Skeletal muscle tissue (tissue), 4 donors: ENCODE results near the gene MICU2. TPM values are rescaled to one million over a fixed set of nuclear protein-coding genes. Genes with fewer than 3 reads are reported as not detected.

Experiments
- H3K27ac ChIP-seq: one replicate; pipeline ENCODE4 v1.7.0; 2013; ENCODE audit warnings: mild to moderate bottlenecking, low read depth, low read length, inconsistent platforms
- H3K27me3 ChIP-seq, 3 donors: one replicate each; pipeline ENCODE4 v1.7.0; 2013; ENCODE audit warnings: low read length in 3 of 3; ENCODE audit not compliant: control insufficient read depth in 3 of 3, insufficient read depth in 3 of 3
- H3K36me3 ChIP-seq, 3 donors: one replicate each; pipeline ENCODE4 v1.7.0; 2013; ENCODE audit warnings: low read length in 3 of 3; ENCODE audit not compliant: control insufficient read depth in 3 of 3, insufficient read depth in 3 of 3
- H3K4me1 ChIP-seq, 3 donors: one replicate each; pipeline ENCODE4 v1.7.0; 2013; ENCODE audit warnings: low read length in 3 of 3, mild to moderate bottlenecking in 3 of 3; ENCODE audit not compliant: control insufficient read depth in 3 of 3, insufficient read depth in 3 of 3
- H3K4me3 ChIP-seq, 3 donors: one replicate each; pipeline ENCODE4 v1.7.0; 2013; ENCODE audit warnings: low read length in 3 of 3
- H3K9ac ChIP-seq, 3 donors: one replicate each; pipeline ENCODE4 v1.7.0; 2013; ENCODE audit warnings: low read length in 3 of 3, mild to moderate bottlenecking in 3 of 3, moderate library complexity in 2 of 3, low read depth in 1 of 3
- H3K9me3 ChIP-seq, 3 donors: one replicate each; pipeline ENCODE4 v1.7.0; 2013; ENCODE audit warnings: low read length in 3 of 3; ENCODE audit not compliant: control insufficient read depth in 3 of 3
- total RNA-seq: library from RNA; depleted of rRNA; stranded (reverse); fragments of >200 nt; gene quantifications from one replicate; pipeline ENCODE4 v1.2.3, GENCODE V29; 2014
- donor health status: Osteomylitis.

Gene MICU2
- total RNA-seq, 1 donor from 2014 or later: 34.4 TPM

- H3K27ac ChIP-seq: no peak overlapping the region
- no peak overlapping the region for H3K9ac ChIP-seq
- H3K4me1 ChIP-seq: no peaks in the 10 kb centered on the region
- H3K9me3 ChIP-seq: no peaks in the 10 kb centered on the region
- no peaks in the 10 kb centered on the region for H3K36me3 ChIP-seq
- no peak overlapping the region for H3K4me3 ChIP-seq
- no peaks in the 10 kb centered on the region for H3K27me3 ChIP-seq
Measured at GRCh38 chr13:21537105-21537504, 66.9 kb downstream of the MICU2 start.

GRCh38 chr13:21534760-21535159 is 69.2 kb downstream of the MICU2 start:
- no peaks in the 10 kb centered on the region for H3K4me1 ChIP-seq
- no peak overlapping the region for H3K9ac ChIP-seq
- no peaks in the 10 kb centered on the region for H3K36me3 ChIP-seq
- no peak overlapping the region for H3K27ac ChIP-seq
- no peak overlapping the region for H3K4me3 ChIP-seq
- no peaks in the 10 kb centered on the region for H3K9me3 ChIP-seq
- H3K27me3 ChIP-seq: no peaks in the 10 kb centered on the region

- H3K27ac ChIP-seq: no peak overlapping the region
- H3K36me3 ChIP-seq: no peaks in the 10 kb centered on the region
- H3K9me3 ChIP-seq: no peaks in the 10 kb centered on the region
- H3K27me3 ChIP-seq: no peaks in the 10 kb centered on the region
- H3K9ac ChIP-seq: no peak overlapping the region
- no peaks in the 10 kb centered on the region for H3K4me1 ChIP-seq
- no peak overlapping the region for H3K4me3 ChIP-seq
Measured at GRCh38 chr13:21531455-21531854, 72.5 kb downstream of the MICU2 start.

- no peak overlapping the region for H3K9ac ChIP-seq
- no peaks in the 10 kb centered on the region for H3K4me1 ChIP-seq
- no peak overlapping the region for H3K27ac ChIP-seq
- no peak overlapping the region for H3K4me3 ChIP-seq
- H3K9me3 ChIP-seq: no peaks in the 10 kb centered on the region
- H3K36me3 ChIP-seq: no peaks in the 10 kb centered on the region
- no peaks in the 10 kb centered on the region for H3K27me3 ChIP-seq
Measured at GRCh38 chr13:21530656-21531055, 73.3 kb downstream of the MICU2 start.

- H3K4me3 ChIP-seq: no peak overlapping the region
- H3K9ac ChIP-seq: no peak overlapping the region
- no peaks in the 10 kb centered on the region for H3K9me3 ChIP-seq
- no peak overlapping the region for H3K27ac ChIP-seq
- H3K36me3 ChIP-seq: peaks cover 0 to 2% (median 0%) of the 10 kb centered on the region in 3 donors
- no peaks in the 10 kb centered on the region for H3K27me3 ChIP-seq
- no peaks in the 10 kb centered on the region for H3K4me1 ChIP-seq
Measured at GRCh38 chr13:21529146-21529893, 74.7 kb downstream of the MICU2 start.

GRCh38 chr13:21528616-21529015 is 75.4 kb downstream of the MICU2 start:
- no peak overlapping the region for H3K9ac ChIP-seq
- H3K27ac ChIP-seq: no peak overlapping the region
- H3K36me3 ChIP-seq: peaks cover 0 to 2% (median 0%) of the 10 kb centered on the region in 3 donors
- no peak overlapping the region for H3K4me3 ChIP-seq
- no peaks in the 10 kb centered on the region for H3K27me3 ChIP-seq
- no peaks in the 10 kb centered on the region for H3K4me1 ChIP-seq
- H3K9me3 ChIP-seq: no peaks in the 10 kb centered on the region

- Histone ChIP-seq H3K9me3 (no peaks in the 10 kb centered on the region), H3K4me3 (no peak overlapping the region), H3K27ac (no peak overlapping the region), H3K27me3 (no peaks in the 10 kb centered on the region), H3K36me3 (peaks cover 0 to 10% (median 0%) of the 10 kb centered on the region in 3 donors), H3K9ac (no peak overlapping the region), H3K4me1 (no peaks in the 10 kb centered on the region)
Measured at GRCh38 chr13:21526707-21527540, 77.0 kb downstream of the MICU2 start.

GRCh38 chr13:21522847-21523246 is 81.1 kb downstream of the MICU2 start:
- no peak overlapping the region for H3K9ac ChIP-seq
- H3K27me3 ChIP-seq: no peaks in the 10 kb centered on the region
- no peaks in the 10 kb centered on the region for H3K4me1 ChIP-seq
- H3K4me3 ChIP-seq: no peak overlapping the region
- H3K9me3 ChIP-seq: no peaks in the 10 kb centered on the region
- H3K36me3 ChIP-seq: peaks cover 0 to 19% (median 12%) of the 10 kb centered on the region in 3 donors
- no peak overlapping the region for H3K27ac ChIP-seq

GRCh38 chr13:21522130-21522529 is 81.8 kb downstream of the MICU2 start:
- Histone ChIP-seq H3K4me1 (no peaks in the 10 kb centered on the region), H3K4me3 (no peak overlapping the region), H3K9ac (no peak overlapping the region), H3K27me3 (no peaks in the 10 kb centered on the region), H3K27ac (no peak overlapping the region), H3K36me3 (peaks cover 0 to 19% (median 15%) of the 10 kb centered on the region in 3 donors), H3K9me3 (no peaks in the 10 kb centered on the region)

- H3K4me1 ChIP-seq: no peaks in the 10 kb centered on the region
- H3K9ac ChIP-seq: no peak overlapping the region
- no peaks in the 10 kb centered on the region for H3K27me3 ChIP-seq
- peaks cover 0 to 18% (median 17%) of the 10 kb centered on the region in 3 donors for H3K36me3 ChIP-seq
- H3K27ac ChIP-seq: no peak overlapping the region
- no peak overlapping the region for H3K4me3 ChIP-seq
- H3K9me3 ChIP-seq: no peaks in the 10 kb centered on the region
Measured at GRCh38 chr13:21518617-21519144, 85.3 kb downstream of the MICU2 start.
